H1 (cell line): ENCODE results near the gene RPP30. TPM values are rescaled to one million over a fixed set of nuclear protein-coding genes. Genes with fewer than 3 reads are reported as not detected.

ENCODE experiments used
- CTCF ChIA-PET: fragments of 300-600 bp; sonication (Branson Sonifier 250); formaldehyde crosslinking; loops from one replicate; lab custom pipeline; 2021; ENCODE audit not compliant: partially characterized antibody; lab: Charles Lee
- POLR2A ChIA-PET: fragments of 300-600 bp; sonication (Branson Sonifier 250); formaldehyde crosslinking; loops from one replicate; lab custom pipeline; 2021; ENCODE audit warnings: inconsistent platforms; ENCODE audit not compliant: partially characterized antibody; lab: Charles Lee
- DNase-seq, 2 experiments: peaks; one replicate each; pipeline versions ENCODE4 v3.0.0 to v3.0.0-alpha.2; 2010 to 2022; ENCODE audit warnings: low spot score in 2 of 2, low read depth in 1 of 2, mixed read lengths in 1 of 2
- FAIRE-seq: peaks from 2 replicates; lab custom pipeline; 2011; peaks lifted over from hg19 to GRCh38; lab: Jason Lieb, UNC
- H2AFZ ChIP-seq: 2 replicates; pipeline ENCODE4 v1.8.1; 2012; ENCODE audit warnings: low read length, inconsistent platforms
- H2AK5ac ChIP-seq: 2 replicates; pipeline ENCODE4 v1.6.1; 2013; ENCODE audit warnings: low read depth, low read length
- H2BK120ac ChIP-seq: replicated peaks from 2 replicates; pipeline ENCODE3; 2013; ENCODE audit warnings: low read depth, low read length, inconsistent platforms
- H2BK12ac ChIP-seq: 2 replicates; pipeline ENCODE4 v1.6.1; 2013; ENCODE audit warnings: low read depth, low read length
- H2BK15ac ChIP-seq: 2 replicates; pipeline ENCODE4 v1.6.1; 2013; ENCODE audit warnings: low read length
- H2BK20ac ChIP-seq: 2 replicates; pipeline ENCODE4 v1.6.1; 2013; ENCODE audit warnings: low read length
- H2BK5ac ChIP-seq: 2 replicates; pipeline ENCODE4 v1.6.1; 2013; ENCODE audit warnings: low read depth, low read length
- H3K14ac ChIP-seq: 2 replicates; pipeline ENCODE4 v1.6.1; 2013; ENCODE audit warnings: inconsistent platforms; ENCODE audit not compliant: insufficient read length
- H3K18ac ChIP-seq: 2 replicates; pipeline ENCODE4 v1.6.1; 2013; ENCODE audit warnings: low read length; ENCODE audit errors: extremely low read depth
- H3K23ac ChIP-seq: 2 replicates; pipeline ENCODE4 v1.6.1; 2013; ENCODE audit warnings: inconsistent platforms; ENCODE audit not compliant: insufficient read length
- H3K23me2 ChIP-seq: 2 replicates; pipeline ENCODE4 v1.6.1; 2013; ENCODE audit warnings: low read depth, low read length
- H3K27ac ChIP-seq: 2 replicates; pipeline ENCODE4 v1.6.1; 2011; ENCODE audit warnings: low read depth, low read length, inconsistent platforms
- H3K27me3 ChIP-seq, 4 experiments: replicated peaks in 1 of 4; 1 replicate in 1 of 4; 2 replicates in 3 of 4; pipeline versions ENCODE4 v1.6.1 to v1.8.1; 2011 to 2013; ENCODE audit warnings: low read length in 3 of 4, mild to moderate bottlenecking in 3 of 4, inconsistent platforms in 2 of 4, mixed read lengths in 2 of 4, moderate library complexity in 1 of 4; ENCODE audit not compliant: control insufficient read depth in 3 of 4, insufficient read depth in 3 of 4; ENCODE audit errors: extremely low read depth in 1 of 4
- H3K36me3 ChIP-seq, 4 experiments: 2 replicates each; pipeline versions ENCODE4 v1.6.1 to v1.8.1; 2011 to 2013; ENCODE audit warnings: mild to moderate bottlenecking in 4 of 4, low read length in 3 of 4, moderate library complexity in 2 of 4, control low read depth in 1 of 4, inconsistent platforms in 1 of 4; ENCODE audit not compliant: insufficient read depth in 4 of 4, control insufficient read depth in 2 of 4
- H3K4ac ChIP-seq: replicated peaks from 2 replicates; pipeline ENCODE3; 2013; ENCODE audit warnings: low read length, low read depth, mixed read lengths, inconsistent platforms; ENCODE audit not compliant: insufficient read length
- H3K4me1 ChIP-seq, 4 experiments: replicated peaks in 1 of 4; 1 replicate in 1 of 4; 2 replicates in 3 of 4; pipeline versions ENCODE4 v1.6.1 to v1.8.1; 2011 to 2013; ENCODE audit warnings: low read length in 3 of 4, inconsistent platforms in 2 of 4, mixed read lengths in 1 of 4; ENCODE audit not compliant: insufficient read depth in 4 of 4, control insufficient read depth in 3 of 4
- H3K4me2 ChIP-seq, 2 experiments: 2 replicates each; pipeline versions ENCODE4 v1.6.1 to v1.8.1; 2011 to 2013; ENCODE audit warnings: low read depth in 2 of 2, low read length in 2 of 2, control low read depth in 1 of 2, inconsistent platforms in 1 of 2, mild to moderate bottlenecking in 1 of 2; ENCODE audit not compliant: insufficient read depth in 1 of 2
- H3K4me3 ChIP-seq, 4 experiments: fragments of 200-600, 300-600 bp in 1 of 4; sonication (generic), shearing (Covaris generic), sonication (Bioruptor Twin) in 1 of 4; 2 replicates each; pipeline versions ENCODE4 v1.5.1 to v1.8.1; 2011 to 2016; ENCODE audit warnings: low read length in 4 of 4, low read depth in 3 of 4, control low read depth in 2 of 4, inconsistent platforms in 2 of 4, mild to moderate bottlenecking in 2 of 4, mixed read lengths in 1 of 4, moderate library complexity in 1 of 4; ENCODE audit not compliant: insufficient read depth in 2 of 4; ENCODE audit errors: extremely low read depth in 1 of 4
- H3K56ac ChIP-seq: replicated peaks from 2 replicates; pipeline ENCODE3; 2013; ENCODE audit warnings: low read depth, mild to moderate bottlenecking, mixed read lengths, low read length, inconsistent platforms; ENCODE audit not compliant: insufficient read length
- H3K79me1 ChIP-seq: 2 replicates; pipeline ENCODE4 v1.6.1; 2013; ENCODE audit warnings: low read depth, low read length, control low read depth
- H3K79me2 ChIP-seq, 2 experiments: 2 replicates each; pipeline versions ENCODE4 v1.6.1 to v1.8.1; 2012 to 2013; ENCODE audit warnings: low read length in 2 of 2, mild to moderate bottlenecking in 2 of 2, inconsistent platforms in 1 of 2; ENCODE audit not compliant: insufficient read depth in 2 of 2, control insufficient read depth in 1 of 2
- H3K9ac ChIP-seq, 4 experiments: replicated peaks in 1 of 4; 1 replicate in 1 of 4; 2 replicates in 3 of 4; pipeline versions ENCODE4 v1.6.1 to v1.8.1; 2011 to 2013; ENCODE audit warnings: low read depth in 3 of 4, low read length in 3 of 4, control low read depth in 2 of 4, mild to moderate bottlenecking in 2 of 4, moderate library complexity in 2 of 4, inconsistent platforms in 1 of 4; ENCODE audit errors: extremely low read depth in 1 of 4
- H3K9me3 ChIP-seq, 2 experiments: 2 replicates each; pipeline versions ENCODE4 v1.6.1 to v1.8.1; 2012 to 2013; ENCODE audit warnings: mild to moderate bottlenecking in 2 of 2, moderate library complexity in 2 of 2, control low read depth in 1 of 2, inconsistent platforms in 1 of 2, low read depth in 1 of 2, low read length in 1 of 2, mixed read lengths in 1 of 2; ENCODE audit not compliant: insufficient read depth in 2 of 2
- H4K20me1 ChIP-seq, 2 experiments: replicated peaks in 1 of 2; 2 replicates each; pipeline versions ENCODE3 to v1.8.1; 2011 to 2013; ENCODE audit warnings: inconsistent platforms in 2 of 2, low read length in 2 of 2, mild to moderate bottlenecking in 1 of 2; ENCODE audit not compliant: insufficient read depth in 2 of 2, control insufficient read depth in 1 of 2
- H4K5ac ChIP-seq: 2 replicates; pipeline ENCODE4 v1.6.1; 2013; ENCODE audit warnings: low read length, low read depth, mixed read lengths, inconsistent platforms; ENCODE audit not compliant: insufficient read length
- H4K8ac ChIP-seq: 2 replicates; pipeline ENCODE4 v1.8.0; 2013; ENCODE audit warnings: mild to moderate bottlenecking, moderate library complexity, low read length, inconsistent platforms; ENCODE audit not compliant: insufficient read depth; ENCODE audit errors: extremely low read depth
- H4K91ac ChIP-seq: replicated peaks from 2 replicates; pipeline ENCODE3; 2013; ENCODE audit warnings: low read length, mixed read lengths, inconsistent platforms; ENCODE audit not compliant: insufficient read length
- CHD1 ChIP-seq: IDR thresholded peaks from 2 replicates; pipeline ENCODE4 v1.6.1; 2012; ENCODE audit warnings: low read depth, low read length, improper control_type of control experiment
- FOSL1 ChIP-seq: IDR thresholded peaks from 2 replicates; pipeline ENCODE4 v1.6.1; 2011; ENCODE audit warnings: mild to moderate bottlenecking, low read depth, low read length, moderate library complexity; ENCODE audit not compliant: insufficient read depth
- ZNF274 ChIP-seq: IDR thresholded peaks from 2 replicates; pipeline ENCODE4 v1.7.0; 2012; ENCODE audit warnings: low read length, borderline replicate concordance; ENCODE audit errors: extremely low read depth
- WGBS, 2 experiments: shearing (Covaris generic) in 1 of 2; methylation state at CpG; one replicate each; pipeline versions ENCODE4 v1.1.6 to v1.1.7; 2013 to 2015; ENCODE audit warnings: low lambda C conversion rate in 2 of 2, mixed read lengths in 2 of 2, inconsistent platforms in 1 of 2, low coverage in 1 of 2, missing lambda C conversion rate in 1 of 2; ENCODE audit not compliant: insufficient replicate concordance in 2 of 2, insufficient coverage in 1 of 2, insufficient read length in 1 of 2; ENCODE audit errors: extremely low coverage in 1 of 2, missing lambda C conversion rate in 1 of 2; 5-methylcytosine and 5-hydroxymethylcytosine counted together
- polyA plus RNA-seq, 7 experiments: library from polyadenylated mRNA; depleted of rRNA in 3 of 7; stranded (reverse) in 5 of 7; unstranded in 2 of 7; fragments of >200 nt in 5 of 7; fragments of 200-250 nt in 2 of 7; gene quantifications; 1 replicate in 5 of 7; 2 replicates in 1 of 7; 4 replicates in 1 of 7; pipeline versions ENCODE4 v1.2.1 to v1.2.3, GENCODE V29; 2011 to 2013; ENCODE audit warnings: missing spikeins in 2 of 7, mixed read lengths in 2 of 7
- total RNA-seq: library from RNA; stranded (reverse); fragmentation: NEBNext Ultra II Directional; extraction: Animal tissue kit (Norgen Biotek cat#: 25700); gene quantifications from 2 replicates; pipeline ENCODE4 v1.2.1, GENCODE V29; 2021
- TF ChIP-seq, protein P1 (sequence below): IDR thresholded peaks from 2 replicates; pipeline ENCODE4 v1.6.1; 2012; ENCODE audit warnings: low read length, inconsistent platforms

RPP30 gene
- total and polyA plus RNA-seq, 2 of the 8 experiments (the other 6 are each of a cell fraction or from before 2014, with no cell fraction given), result 38.9 to 79.7 TPM

DNA sequence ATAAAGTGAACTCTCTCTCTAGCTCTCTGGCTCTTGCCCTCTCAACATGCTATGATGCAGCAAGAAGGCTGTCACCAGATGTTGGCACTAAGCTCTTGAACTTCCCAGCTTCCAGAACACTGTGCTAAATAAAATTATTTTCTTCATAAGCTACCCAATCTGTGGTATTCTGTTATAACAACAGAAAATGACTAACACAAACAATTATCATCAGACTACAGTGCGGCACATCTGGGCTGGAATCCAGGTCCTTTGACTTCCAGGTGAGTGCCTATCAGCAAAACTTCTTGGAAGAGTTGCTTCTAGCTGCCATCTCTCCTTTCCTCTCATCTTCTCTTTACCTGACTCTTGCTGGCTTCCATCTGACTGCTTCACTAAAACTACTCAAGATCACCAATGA lies 34.3 kb upstream of the RPP30 start:
- Histone ChIP-seq H3K4me1 (no peaks in the 10 kb centered on the region), H3K56ac (no peak overlapping the region), H3K9ac (no peak overlapping the region), H3K27ac (no peak overlapping the region; the same call in 1 of the 2 replicates), H2BK20ac (no peak overlapping the region), H2AFZ (no peak overlapping the region), H3K18ac (no peak overlapping the region), H4K5ac (no peak overlapping the region), H2BK12ac (no peak overlapping the region), H2BK15ac (no peak overlapping the region), H2BK5ac (no peak overlapping the region), H3K14ac (no peak overlapping the region), H4K20me1 (no peaks in the 10 kb centered on the region), H3K23ac (no peak overlapping the region), H3K4me2 (no peak overlapping the region), H3K79me1 (peaks cover 3% of the 10 kb centered on the region; the same call in 1 of the 2 replicates), H2BK120ac (no peak overlapping the region), H3K27me3 (no peaks in the 10 kb centered on the region), H4K91ac (no peak overlapping the region), H3K23me2 (peaks cover 2% of the 10 kb centered on the region; the same call in 1 of the 2 replicates), H3K9me3 (peaks cover 4 to 5% of the 10 kb centered on the region in 2 experiments; a peak in 3 of 4 replicates), H2AK5ac (no peak overlapping the region), H3K4me3 (no peak overlapping the region), H4K8ac (no peak overlapping the region), H3K79me2 (peaks cover 0 to 99% of the 10 kb centered on the region in 2 experiments; a peak in 2 of 4 replicates), H3K4ac (no peak overlapping the region), H3K36me3 (no peaks in the 10 kb centered on the region; a peak in 2 of 8 replicates)
- FAIRE-seq (no peak), DNase-seq (no peak)
- CTCF ChIA-PET, result interaction anchor here (1.2 to 1.8 kb wide), 2 partner anchors 19 to 50 kb away, joined by 4 read pairs; no protein-coding TSS in a partner anchor
- 90% methylated on average over 1 of the region's 1 CpG; no CpG with 5 or more reads in 1 of the 2 experiments for WGBS, 2 experiments
- POLR2A ChIA-PET, result no interaction called here
- no peak for TF ChIP-seq FOSL1
- TF ChIP-seq CHD1, result no peak
- no peak for TF ChIP-seq ZNF274
- TF ChIP-seq, protein P1, sequence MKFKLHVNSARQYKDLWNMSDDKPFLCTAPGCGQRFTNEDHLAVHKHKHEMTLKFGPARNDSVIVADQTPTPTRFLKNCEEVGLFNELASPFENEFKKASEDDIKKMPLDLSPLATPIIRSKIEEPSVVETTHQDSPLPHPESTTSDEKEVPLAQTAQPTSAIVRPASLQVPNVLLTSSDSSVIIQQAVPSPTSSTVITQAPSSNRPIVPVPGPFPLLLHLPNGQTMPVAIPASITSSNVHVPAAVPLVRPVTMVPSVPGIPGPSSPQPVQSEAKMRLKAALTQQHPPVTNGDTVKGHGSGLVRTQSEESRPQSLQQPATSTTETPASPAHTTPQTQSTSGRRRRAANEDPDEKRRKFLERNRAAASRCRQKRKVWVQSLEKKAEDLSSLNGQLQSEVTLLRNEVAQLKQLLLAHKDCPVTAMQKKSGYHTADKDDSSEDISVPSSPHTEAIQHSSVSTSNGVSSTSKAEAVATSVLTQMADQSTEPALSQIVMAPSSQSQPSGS, result no peak
